OCI-LY3 (cell line): ENCODE data around the gene CACNA2D3.

Source experiments
- CTCF ChIP-seq: fragments of 200-600, 300-600 bp; sonication (generic); IDR thresholded peaks from 2 replicates; pipeline ENCODE4 v1.5.1; 2014; ENCODE audit warnings: antibody characterized with exemption, low read length, low read depth
- EZH2phosphoT487 ChIP-seq: fragments of 200-600 bp; shearing (Covaris generic); IDR thresholded peaks from 2 replicates; pipeline ENCODE4 v1.6.1; 2018; ENCODE audit warnings: antibody characterized with exemption, mixed run types, low read depth

DNA sequence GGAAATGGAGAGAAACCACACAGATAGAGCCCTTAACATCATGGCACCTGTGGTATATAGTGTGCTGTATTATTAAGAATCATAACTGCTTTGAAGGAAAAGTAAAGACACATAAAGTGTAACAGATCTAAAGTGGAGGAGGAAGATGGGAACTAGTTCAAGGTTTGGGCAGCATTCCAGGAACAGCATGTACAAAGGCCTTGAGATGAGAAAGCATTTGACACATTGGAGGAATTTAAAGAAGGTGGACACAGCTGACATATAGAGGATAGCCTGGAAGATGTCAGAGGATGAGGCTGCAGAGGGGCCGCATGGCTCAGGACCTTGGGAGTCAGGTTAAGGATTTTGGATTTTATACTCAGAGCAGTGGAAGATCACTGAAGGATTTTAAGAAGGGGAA lies 766.5 kb downstream of the CACNA2D3 start:
- no peak for TF ChIP-seq CTCF
- no peak for TF ChIP-seq EZH2phosphoT487
